Epithelial cell of esophagus (primary cell): Measurements from ENCODE around the gene LHFPL2.
"Not testable (repeated sequence)": the region's sequence is repeated elsewhere in the genome, so short reads cannot be mapped to it uniquely, and the experiment has no call there.

ENCODE experiments used
- DNase-seq: peaks from one replicate; pipeline ENCODE4 v3.0.0; 2010; ENCODE audit warnings: low read depth
- H3K4me3 ChIP-seq: 2 replicates; pipeline ENCODE4 v1.5.1; 2011; ENCODE audit warnings: mild to moderate bottlenecking, low read length, control low read depth
- CTCF ChIP-seq: IDR thresholded peaks from 2 replicates; pipeline ENCODE4 v1.5.1; 2011; ENCODE audit warnings: low read depth, mild to moderate bottlenecking, low read length, control low read depth, inconsistent platforms; ENCODE audit not compliant: insufficient read depth; ENCODE audit errors: missing control alignments

The LHFPL2 gene

DNA sequence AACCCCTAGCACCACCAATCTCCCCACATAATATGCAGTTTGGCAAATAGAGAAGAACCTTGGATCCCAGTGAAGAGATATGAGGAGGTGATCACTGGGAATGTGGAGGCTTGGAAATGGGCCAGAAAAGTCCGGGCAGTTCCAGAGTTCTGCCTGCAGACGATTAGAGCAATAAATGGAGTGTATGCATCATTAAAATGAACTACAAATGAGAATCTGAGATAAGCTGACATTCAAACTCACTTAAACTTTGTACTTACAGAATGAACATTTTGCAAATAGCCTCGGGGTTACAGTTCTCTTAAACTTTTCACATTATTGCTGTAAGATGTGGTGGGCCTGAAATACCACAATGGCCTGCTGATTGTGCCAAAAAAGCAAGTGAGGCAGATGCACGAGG is 23.0 kb upstream of the LHFPL2 start:
- no peak for DNase-seq
- H3K4me3 ChIP-seq, result no peak overlapping the region
- no peak for TF ChIP-seq CTCF

- no peak for TF ChIP-seq CTCF
- DNase-seq, result no peak
- H3K4me3 ChIP-seq, result no peak overlapping the region
Observed at GRCh38 chr5:78670701-78671269, 22.2 kb upstream of the LHFPL2 start.

GRCh38 chr5:78669331-78669730 is 20.8 kb upstream of the LHFPL2 start:
- H3K4me3 ChIP-seq, result no peak overlapping the region
- TF ChIP-seq CTCF, result no peak
- no peak for DNase-seq

GRCh38 chr5:78667461-78668103 is 19.0 kb upstream of the LHFPL2 start:
- peak; percentile 59 for DNase-seq
- H3K4me3 ChIP-seq, result no peak overlapping the region
- TF ChIP-seq CTCF, result no peak

DNA sequence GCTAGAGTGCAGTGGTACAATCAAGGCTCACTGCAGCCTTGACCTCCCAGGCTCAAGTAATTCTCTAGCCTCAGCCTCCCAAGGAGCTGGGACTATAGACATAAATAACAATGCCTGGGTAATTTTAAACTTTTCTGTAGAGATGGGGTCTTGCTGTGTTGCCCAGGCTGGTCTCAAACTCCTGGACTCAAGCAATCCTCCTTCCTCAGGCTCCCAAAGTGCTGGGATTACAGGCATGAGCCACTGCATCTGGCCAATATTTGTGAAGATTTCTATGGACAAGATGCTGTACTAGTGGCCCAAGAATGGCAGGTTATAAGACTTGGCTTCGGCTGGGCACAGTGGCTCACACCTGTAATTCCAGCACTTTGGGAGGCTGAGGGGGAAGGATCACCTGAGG is 18.4 kb upstream of the LHFPL2 start:
- not testable (repeated sequence) for DNase-seq, H3K4me3 ChIP-seq

DNA sequence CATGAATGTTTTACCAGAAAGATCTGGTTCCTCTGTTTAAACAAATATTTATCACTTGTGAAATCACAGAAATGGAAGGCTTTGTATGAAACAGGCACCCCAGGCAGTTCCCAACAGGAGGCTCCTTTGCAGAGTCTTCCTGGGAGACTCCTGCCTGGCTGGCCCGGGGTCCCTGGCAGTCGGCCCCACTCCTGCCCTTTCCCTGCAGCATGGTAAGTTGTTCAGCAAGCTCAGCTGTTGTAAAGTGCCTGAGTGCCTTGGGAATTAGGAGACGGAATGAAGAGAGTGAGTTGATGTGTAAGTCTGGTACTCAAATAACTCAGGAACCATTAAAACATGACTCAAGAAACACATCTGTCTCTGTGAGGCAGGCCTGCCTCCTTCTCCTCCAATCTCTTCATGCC is 17.5 kb upstream of the LHFPL2 start:
- no peak overlapping the region for H3K4me3 ChIP-seq
- no peak for TF ChIP-seq CTCF
- no peak for DNase-seq

DNA sequence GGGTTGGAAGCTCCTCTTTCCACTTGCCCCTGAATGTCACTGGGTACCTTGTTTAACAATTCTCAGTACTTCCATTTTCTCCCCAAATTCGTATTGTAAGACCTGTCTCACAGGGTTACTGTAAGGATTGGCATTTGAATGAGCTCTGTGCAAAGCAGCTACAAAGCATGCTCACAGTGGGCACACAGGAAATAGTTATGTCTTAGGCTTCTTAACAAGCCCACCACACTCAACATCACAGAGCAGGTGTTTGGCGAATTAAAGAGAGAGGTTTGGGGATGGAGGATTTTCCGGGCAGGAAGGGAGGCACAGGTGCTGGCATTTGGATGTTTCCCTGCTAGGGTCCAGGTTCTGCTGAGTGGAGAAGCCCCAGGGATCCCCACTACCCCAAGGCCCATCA is 17.0 kb upstream of the LHFPL2 start:
- no peak for TF ChIP-seq CTCF

GRCh38 chr5:78662323-78662722 is 13.8 kb upstream of the LHFPL2 start:
- no peak for TF ChIP-seq CTCF
- H3K4me3 ChIP-seq, result no peak overlapping the region
- no peak for DNase-seq

More for the DNA sequence above, 17.0 kb upstream of the LHFPL2 start:
- no peak for DNase-seq
- H3K4me3 ChIP-seq, result no peak overlapping the region
